HG03280 (cell line): ENCODE data around the gene EEFSEC.

Source experiments
- ATAC-seq: cut with Tn5 transposase; IDR thresholded peaks from one replicate; pipeline ENCODE4 v1.9.1; 2021; ENCODE audit warnings: mild to moderate bottlenecking, moderate library complexity; ENCODE audit not compliant: unreplicated experiment

EEFSEC gene

DNA sequence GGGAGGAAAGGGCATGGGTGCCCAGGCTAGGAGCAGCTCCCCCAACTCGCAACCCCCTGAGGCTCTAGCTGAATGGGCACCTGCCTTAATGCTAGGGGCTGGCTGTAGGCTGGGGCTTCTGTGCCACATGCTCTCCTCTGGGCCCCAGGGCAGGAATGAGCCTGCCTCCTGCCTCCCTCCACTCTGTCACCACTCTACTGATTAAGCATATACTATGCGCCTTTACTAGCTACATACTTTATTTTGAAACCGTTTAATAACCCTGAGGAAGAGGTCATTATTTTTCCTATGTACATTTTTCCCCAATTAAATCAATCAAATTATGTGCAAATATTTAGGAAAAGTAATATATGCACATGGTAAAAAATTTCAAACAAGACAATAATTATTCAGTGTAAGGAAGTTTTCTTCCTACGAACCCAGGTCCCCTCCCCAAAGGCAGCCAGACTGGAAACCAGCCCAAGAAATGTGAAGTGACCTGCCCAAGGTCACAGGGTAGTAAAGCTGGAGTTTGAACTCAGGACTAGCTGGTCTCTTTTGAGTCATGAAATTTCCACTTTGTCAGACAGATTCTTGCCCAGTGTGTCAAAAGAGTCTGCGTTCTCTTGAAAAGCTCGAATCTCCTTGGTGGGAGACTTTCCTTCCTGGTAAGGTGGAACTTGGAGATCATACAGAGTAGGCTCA is 190.9 kb downstream of the EEFSEC start:
- no peak for ATAC-seq

DNA sequence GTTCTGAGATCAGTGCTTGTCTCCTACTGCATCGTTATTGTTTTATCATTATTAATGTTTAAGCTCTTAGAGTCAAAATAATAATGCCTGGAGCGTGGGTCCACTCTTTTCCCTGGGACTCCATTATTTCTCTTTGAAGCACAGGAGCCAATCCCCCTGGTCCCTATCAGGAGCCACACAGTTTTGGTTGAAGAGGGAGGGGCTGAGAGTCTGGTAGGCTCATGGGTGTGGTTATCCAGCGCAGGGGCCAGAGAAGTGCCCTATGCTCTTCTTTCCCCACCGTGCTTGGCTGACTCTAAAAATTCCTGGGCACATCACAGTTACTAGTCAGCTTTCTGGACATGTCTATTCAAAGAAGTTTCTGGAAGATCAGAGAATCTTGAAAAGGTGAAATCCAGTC is 191.9 kb downstream of the EEFSEC start:
- ATAC-seq, result no peak

DNA sequence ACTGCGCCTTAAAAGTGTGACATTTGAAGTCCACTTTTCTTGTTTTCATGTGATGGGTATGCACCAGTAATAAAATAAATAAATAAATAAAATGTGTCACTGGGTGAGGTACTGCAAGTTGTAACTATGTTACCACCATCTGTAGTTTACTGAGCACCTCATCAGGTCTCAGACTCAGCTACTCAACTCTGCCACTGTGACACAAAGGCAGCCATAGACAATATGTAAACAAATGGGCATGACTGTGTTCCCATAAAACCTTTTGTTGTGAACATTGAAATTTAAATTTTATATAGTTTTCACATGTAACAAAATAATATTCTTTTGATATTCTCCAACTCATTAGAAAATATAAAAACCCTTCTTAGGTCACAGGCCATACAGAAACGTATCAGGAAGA is 193.3 kb downstream of the EEFSEC start:
- no peak for ATAC-seq

DNA sequence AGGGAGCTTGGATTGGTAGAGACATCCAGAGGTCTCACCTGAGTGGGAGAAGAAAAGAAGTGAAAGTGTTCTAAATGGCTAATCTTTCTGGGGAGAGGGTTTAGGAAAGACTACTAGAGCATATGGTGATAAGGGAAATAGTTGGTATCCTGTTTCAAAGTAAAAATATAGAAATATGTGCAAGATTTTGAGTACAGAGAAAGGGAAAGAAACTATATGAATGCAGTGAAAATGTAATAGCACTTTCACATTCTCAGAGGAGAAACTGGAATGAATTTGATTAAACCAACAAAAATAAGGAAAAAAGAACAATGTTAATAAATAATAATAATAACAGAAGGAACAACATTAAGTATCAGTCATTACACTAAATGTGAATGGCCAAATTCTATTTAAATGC is 194.0 kb downstream of the EEFSEC start:
- ATAC-seq, result no peak

DNA sequence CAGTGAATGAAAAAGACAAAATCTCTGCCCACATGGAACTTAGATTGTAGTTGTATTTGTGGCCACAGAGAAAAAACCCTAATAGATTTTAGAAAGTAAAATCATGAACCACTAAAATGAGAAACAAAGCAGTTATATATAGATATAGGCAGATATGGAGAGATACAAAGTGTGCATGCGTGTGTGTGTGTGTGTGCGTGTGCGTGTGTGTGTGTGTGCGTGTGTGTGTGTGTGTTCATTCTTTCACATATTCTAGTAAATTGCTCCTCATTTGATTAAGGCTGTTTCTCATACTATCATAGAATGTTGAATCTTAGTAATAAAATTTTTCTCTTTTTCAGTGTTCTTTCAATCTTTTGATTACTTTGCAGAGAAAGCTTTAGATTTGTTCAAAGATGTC is 194.8 kb downstream of the EEFSEC start:
- no peak for ATAC-seq

DNA sequence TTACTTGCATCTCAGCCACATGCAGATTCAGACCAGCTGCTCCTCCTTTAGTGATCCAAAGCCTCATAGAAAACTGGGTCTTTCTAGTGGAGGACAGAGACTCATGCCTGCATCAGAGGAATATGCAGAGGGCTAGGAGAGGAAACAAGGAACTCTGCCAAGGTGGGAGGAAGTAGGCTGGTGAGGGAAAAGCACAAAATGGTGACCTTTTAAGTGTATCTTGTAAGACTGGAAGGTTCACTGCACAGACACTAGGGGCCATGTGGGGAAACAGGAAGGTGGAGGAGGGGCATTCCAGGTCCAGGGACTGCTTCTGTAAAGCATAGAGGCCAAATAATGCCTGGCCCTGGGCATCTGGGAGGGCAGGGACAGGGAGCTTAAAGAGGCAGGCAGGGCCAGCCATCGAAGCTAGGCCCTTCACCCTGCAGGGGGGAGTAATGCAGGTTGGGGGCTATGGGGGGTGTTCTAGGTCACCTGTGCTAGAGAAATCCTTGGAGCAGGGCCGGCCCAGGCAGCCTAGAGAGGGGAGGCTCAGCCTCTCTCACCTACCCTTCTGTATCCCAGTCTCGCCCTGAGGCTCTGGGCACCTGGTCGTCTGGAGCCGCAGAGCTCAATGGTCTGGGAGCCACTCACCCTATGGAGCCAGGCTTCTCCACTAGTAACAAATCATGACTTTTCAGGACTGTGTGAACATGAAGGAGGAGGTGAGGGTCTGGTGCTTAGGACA is 195.7 kb downstream of the EEFSEC start:
- no peak for ATAC-seq

DNA sequence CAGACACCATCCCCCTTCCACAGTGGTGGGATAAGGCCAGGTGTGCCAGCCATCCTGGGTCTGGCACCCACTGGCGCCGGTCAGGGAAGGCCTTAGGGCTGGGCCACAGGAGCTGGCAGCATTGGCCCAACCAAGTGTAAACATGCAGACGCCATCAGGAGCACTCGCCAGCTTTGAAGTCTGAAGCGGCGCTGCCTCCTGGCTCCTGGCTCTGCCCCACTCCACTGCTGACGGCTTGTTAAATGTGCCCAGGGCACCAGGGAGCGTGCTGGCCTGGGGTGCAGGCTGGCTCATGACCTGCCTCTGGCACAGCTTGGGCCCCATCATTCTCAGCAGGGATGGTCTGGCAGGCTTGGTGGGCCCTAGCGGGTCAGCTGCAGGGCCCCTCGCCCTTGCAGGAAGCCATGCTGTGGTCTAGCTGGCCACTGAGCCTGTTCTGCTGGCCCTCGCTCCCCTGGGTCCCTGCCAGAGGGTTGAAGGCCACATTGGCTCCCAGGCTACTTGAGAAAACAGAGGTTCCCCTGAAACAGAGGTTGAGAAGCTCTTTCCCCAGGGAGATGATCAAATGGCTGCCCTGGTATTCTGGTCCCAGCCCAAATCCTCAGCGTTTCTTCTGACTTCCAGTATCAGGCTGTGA is 196.8 kb downstream of the EEFSEC start:
- no peak for ATAC-seq

DNA sequence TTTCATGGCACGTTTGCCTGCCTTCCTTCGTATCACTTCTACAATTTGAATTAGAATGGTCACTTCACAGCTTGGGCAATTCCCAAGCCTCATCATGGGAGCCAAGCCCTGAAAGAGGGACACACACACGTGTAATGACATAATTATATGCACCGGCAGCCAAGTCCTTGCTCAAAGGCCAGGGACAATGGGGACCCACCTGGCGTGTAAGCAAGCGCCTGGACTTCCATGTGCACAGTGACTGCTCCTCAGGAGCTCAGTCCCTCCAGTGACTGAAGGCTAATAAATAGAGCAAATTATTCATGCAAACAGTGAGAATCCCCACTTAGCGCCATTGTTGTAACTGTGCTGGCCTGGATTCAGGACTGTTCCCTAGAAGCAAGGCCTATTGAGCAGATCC is 198.3 kb downstream of the EEFSEC start:
- no peak for ATAC-seq

DNA sequence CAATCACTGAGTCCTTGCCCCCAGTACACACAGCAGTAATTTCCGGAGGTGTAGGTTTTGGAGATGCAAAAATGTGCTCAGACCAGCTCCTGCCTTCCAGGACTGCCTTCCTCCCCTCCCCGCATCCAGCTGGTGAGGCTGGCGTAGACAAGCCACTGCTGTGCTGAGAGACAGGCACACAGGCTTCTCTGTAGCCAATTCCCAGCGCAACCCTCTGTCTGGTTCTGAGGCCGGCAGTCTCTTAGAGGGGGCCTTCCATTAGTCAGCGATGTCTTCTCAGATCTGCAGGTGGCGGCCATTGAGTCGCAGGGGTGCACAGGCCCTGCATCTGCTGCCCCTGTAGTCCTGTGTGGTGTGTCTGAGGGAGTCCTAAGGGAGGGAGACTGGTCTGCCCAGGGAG is 199.0 kb downstream of the EEFSEC start:
- no peak for ATAC-seq

DNA sequence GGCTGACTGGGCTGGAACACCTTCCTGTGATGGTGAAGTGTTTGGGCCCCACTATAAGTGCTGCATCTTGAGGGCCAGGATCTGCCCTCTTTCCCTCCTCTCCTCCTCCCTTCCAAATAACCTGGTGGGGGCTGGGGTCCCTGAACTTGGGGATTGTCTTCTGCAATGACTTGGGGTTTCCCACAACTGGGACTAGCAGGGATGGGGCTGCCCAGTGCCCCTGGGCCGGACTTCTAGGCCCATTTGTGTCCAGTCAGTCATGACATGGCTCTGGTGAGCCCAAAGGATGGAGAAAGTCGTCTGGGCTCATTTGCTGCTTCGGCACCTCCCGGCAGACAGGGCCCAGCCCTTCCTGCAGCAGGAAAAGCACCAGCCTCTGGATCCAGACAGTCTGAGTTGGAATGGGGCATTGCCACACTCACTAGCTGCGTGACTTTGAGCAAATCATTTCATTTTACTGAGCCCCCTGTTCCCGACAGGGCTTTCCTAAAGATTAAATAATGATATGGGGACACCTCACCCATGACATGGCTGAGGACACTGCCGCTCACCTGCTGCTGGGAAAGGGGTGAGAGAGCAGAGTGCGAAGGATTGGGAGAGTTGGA is 200.2 kb downstream of the EEFSEC start:
- no peak for ATAC-seq

DNA sequence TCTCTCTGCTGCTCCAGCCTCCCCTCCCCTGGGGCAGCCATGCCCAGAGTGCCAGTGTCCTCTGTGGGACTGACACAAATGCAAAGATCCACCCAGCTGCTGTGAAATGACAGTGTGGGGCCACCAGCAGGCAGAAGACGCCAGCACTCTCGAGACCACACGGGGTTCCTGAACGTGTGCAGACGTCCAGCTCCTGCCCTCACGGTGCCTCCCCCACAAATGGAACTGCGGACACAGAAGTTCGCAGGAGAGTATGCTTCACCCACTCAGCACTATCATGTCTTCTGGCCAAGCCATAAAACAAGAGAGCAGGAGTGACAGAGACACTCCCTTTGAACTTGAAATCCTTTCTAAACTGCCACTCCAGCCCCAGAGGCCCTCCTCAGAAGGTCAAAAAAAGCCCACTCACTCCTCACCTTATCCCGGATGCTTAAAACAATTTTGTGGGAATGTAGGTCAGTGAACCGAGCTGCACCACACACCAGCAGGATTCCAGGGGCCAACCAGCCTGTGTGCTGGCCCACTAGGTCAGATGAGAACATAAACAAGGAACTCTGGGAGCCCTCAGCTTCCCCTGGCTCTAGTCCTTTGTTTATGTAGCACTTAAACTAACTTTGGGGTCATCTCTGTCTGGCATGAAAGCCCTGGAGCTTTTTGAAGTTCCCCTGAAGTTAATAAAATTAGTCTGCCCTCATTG is 200.9 kb downstream of the EEFSEC start:
- ATAC-seq, result no peak

DNA sequence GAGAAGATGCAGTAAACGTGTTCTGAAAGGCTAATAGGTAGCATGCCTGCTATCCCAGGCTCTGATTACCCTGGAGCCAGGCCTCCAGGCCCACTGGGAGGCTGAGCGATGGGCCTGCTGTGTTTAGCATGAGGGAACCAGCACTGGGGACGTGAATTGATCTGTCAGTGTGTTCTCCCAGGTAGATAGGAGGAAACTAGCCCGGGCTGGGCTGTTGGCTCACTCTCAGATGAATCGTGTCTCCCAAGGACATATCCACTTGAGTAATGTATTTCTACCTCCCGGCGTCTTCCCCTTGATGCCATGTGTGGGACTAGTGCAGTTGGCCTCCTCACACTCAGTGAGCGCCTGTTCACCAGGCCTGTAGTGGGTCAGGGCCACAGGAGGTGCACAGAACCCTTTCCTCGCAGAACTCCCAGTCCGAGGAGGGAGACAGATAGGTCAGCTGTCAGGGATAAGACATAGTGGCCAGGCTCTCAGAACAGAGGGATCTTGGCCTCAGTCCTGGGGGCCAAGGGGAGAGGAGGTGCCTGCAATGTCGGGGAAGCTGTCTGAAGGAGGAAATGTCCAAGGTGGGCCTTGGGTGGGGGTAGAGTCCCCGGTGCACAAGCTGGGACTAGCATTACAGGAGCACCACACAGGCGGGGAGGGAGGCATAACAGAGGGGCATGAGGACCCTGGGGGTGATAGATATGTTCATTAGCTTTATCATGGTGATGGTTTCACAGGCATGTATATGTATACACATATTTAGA is 201.7 kb downstream of the EEFSEC start:
- ATAC-seq, result no peak

DNA sequence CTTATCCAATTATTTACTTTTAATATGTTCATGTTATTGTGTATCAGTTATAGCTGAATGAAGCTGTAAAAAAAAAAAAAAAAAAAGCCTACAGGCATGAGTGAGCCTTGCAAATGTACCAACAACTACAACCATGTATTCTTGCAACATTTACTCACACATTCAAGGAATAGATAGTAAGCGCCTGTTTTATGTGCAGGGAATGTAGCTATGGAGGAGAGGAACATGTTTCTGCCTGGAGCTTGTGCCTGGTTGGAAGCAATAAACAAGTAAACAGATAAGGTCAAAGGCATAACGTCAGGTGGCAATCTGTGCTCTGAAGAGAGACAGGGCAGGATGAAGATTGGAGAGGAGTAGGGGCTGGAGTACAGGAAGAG is 202.2 kb downstream of the EEFSEC start:
- no peak for ATAC-seq

DNA sequence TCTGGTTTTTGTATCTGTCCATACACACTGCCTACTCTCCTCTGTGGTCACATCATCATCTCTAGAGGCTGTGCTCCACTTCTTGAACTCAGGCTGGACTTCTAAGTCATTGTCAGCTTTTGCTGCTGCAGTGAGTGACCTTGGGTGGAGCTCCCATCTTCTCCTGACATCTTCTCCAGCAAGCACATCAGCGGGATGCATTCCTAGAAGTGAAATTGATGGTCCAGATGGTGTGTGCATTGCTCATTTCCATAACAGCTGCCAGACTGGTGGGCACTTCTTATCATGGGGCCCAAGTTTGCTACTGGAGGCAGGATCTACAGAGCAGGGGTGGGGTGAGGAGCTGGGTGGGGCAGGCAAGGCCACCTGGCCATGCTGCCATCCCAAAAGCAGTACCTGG is 203.5 kb downstream of the EEFSEC start:
- no peak for ATAC-seq

DNA sequence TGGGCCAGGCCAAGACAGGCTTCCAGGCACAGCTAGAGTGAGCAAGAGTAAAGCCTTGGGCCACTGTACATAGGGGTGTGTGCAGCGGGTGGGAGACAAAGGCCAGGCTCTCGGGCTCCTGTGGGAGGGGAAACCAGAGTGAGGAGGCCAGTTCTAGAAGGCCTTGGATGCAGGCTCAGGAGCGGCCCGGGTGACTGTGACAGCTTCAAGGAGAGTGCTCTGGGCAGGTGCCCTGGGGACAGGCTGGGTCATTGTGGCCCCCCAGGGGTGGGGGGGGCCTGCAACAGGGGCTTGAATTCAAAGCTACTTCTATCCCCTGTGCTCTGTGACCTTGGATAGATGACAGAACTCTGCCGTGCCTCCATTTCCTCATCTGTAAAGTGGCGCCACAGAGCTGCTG is 204.3 kb downstream of the EEFSEC start:
- no peak for ATAC-seq

DNA sequence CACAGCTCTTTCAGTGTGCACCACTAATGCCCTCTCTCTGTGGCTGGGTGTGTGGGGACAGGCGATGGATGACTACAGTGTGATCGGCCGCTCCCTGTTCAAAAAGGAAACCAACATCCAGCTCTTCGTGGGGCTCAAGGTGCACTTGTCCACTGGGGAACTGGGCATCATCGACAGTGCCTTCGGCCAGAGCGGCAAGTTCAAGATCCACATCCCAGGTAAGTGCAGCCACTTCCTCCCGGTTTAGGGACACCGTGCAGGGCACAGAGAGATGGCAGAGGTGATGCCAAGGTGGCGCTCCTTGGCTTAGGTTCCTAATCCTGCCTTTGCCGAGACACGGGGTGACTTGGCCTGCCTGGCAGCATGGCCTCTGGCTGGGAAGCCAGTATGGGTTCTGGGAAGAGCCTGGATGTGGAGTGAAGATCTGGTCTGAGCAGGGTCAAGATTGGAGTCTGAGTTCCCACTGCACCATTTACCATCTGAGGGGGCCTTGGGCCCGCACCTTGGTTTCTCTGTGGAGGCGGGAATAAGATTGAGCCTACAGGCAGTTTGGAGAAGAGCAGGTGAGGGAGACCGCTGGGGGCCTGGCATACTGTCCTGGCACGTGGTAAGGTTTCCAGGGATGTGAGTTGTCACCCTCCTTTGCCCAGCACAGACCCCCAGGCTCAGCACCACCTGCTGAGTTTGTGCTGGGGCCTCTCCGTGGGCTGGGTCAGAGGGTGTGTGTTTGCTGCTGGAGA is 205.0 kb downstream of the EEFSEC start:
- no peak for ATAC-seq

DNA sequence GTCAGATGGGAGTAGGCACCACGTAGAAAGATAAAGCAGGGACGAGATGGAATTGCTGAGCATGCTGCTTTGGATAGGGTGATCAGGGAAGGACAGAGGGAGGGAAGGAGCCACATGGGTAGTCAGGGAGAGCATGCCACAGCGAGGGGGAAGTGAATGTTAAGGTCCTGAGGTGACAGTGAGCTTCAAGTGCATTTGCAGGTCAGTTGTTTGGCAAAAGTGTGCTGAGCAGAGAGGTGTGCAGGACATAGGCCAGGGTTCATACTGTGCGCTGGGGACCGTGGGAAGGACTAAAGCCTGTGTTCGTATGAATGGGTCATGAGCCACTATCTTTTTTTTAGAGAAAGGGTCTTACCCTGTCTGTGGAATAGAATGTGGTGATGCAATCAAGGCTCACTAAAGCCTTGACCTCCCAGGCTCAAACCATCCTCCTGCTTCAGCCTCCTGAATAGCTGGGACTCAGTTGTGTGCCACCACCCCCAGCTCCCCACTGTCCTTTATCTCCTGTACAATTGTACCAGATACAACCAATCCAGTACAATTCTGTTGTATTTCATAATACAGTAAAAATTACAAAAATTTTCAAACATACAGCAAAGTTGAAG is 205.9 kb downstream of the EEFSEC start:
- ATAC-seq, result no peak

DNA sequence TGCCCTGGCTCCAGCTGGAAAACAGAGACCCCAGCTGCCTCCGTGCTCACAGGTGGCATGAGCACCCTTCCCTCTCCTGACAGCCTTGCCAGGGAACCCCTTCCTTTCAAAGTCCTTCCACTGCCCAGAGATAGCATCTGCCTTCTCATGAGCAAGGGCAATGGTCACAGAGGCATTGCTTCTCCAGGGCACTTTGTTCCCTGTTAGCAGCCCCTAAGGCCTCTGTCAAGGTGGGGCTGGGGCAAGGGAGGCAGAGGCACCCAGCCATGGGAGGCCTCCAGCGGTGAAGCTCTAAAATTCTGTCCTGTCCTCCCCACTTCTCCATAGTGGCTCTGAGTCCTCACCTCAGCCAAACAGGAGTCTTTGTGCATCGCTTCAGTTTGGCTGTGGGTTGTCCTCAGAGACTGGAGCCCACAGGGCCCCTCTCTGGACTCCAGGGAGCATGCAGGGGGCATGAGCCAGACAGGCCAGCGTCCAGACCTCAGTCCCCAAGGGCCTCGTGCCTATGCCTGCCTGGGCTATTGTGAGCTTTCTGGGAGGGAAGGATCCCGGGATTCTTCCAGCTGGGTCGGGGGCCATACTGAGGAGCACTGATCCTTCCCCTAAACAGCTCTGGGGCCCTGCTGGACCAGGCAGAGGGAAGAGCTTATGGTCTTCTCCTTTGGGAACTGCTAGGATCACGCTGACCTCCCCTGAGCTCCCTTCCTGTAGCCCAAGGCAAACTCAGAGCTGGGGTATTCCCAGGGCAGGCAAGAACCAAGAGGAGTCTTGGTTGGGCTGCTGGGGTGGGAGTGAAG is 206.8 kb downstream of the EEFSEC start:
- ATAC-seq, result no peak
